SK-N-SH (cell line): ENCODE data around the gene ACTL8.

Source experiments
- CHD2 ChIP-seq: fragments of 150-350 bp; IDR thresholded peaks from 2 replicates; pipeline ENCODE4 v1.6.1; 2018; ENCODE audit warnings: low read length; ENCODE audit not compliant: partially characterized antibody
- CTCF ChIP-seq: fragments of 200-600 bp; sonication (generic); IDR thresholded peaks from 2 replicates; pipeline ENCODE4 v1.6.1; 2017; ENCODE audit warnings: antibody characterized with exemption, mild to moderate bottlenecking, moderate library complexity
- ELF1 ChIP-seq: IDR thresholded peaks from 2 replicates; pipeline ENCODE4 v1.4.0; 2012
- GATA2 ChIP-seq: sonication (generic); formaldehyde crosslinking; IDR thresholded peaks from 2 replicates; pipeline ENCODE4 v1.5.0; 2020; ENCODE audit warnings: mild to moderate bottlenecking, missing genetic modification reagents
- JUND ChIP-seq: IDR thresholded peaks from 2 replicates; pipeline ENCODE4 v1.4.0; 2012
- MAX ChIP-seq: IDR thresholded peaks from 2 replicates; pipeline ENCODE4 v1.4.0; 2012; ENCODE audit warnings: low read depth
- MXI1 ChIP-seq: IDR thresholded peaks from 2 replicates; pipeline ENCODE4 v1.6.1; 2012; ENCODE audit warnings: mild to moderate bottlenecking, low read depth, low read length, improper control_type of control experiment
- POLR2AphosphoS5 ChIP-seq: IDR thresholded peaks from 2 replicates; pipeline ENCODE4 v1.6.1; 2012; ENCODE audit warnings: low read depth, low read length
- RAD21 ChIP-seq: IDR thresholded peaks from 2 replicates; pipeline ENCODE4 v1.6.1; 2012; ENCODE audit warnings: mild to moderate bottlenecking, low read length
- REST ChIP-seq: IDR thresholded peaks from 2 replicates; pipeline ENCODE4 v1.6.1; 2012; ENCODE audit warnings: mild to moderate bottlenecking, low read depth, low read length, moderate library complexity
- RFX5 ChIP-seq: IDR thresholded peaks from 2 replicates; pipeline ENCODE4 v1.6.1; 2012; ENCODE audit warnings: mild to moderate bottlenecking, improper control_type of control experiment, low read length
- SMC3 ChIP-seq: IDR thresholded peaks from 2 replicates; pipeline ENCODE4 v1.6.1; 2012; ENCODE audit warnings: low read depth, low read length, improper control_type of control experiment
- TCF12 ChIP-seq: IDR thresholded peaks from 2 replicates; pipeline ENCODE4 v1.4.0; 2012
- YY1 ChIP-seq: IDR thresholded peaks from 2 replicates; pipeline ENCODE4 v1.4.0; 2012; ENCODE audit warnings: low read depth, mild to moderate bottlenecking

GRCh38 chr1:17752356-17752755, 2.8 kb upstream of the ACTL8 start:
- no peak for TF ChIP-seq JUND
- TF ChIP-seq RAD21 = no peak
- no peak for TF ChIP-seq CTCF
- no peak for TF ChIP-seq GATA2 (CRISPR knock-in tag)
- TF ChIP-seq SMC3 = no peak
- no peak for TF ChIP-seq MXI1
- no peak for TF ChIP-seq CHD2
- TF ChIP-seq TCF12 = no peak
- no peak for TF ChIP-seq ELF1
- TF ChIP-seq POLR2AphosphoS5 = no peak
- TF ChIP-seq YY1 = no peak
- no peak for TF ChIP-seq RFX5
- no peak for TF ChIP-seq REST
- TF ChIP-seq MAX = no peak
